GM23338 (cell line): Measurements from ENCODE around the gene ZSWIM3. TPM values are rescaled to one million over a fixed set of nuclear protein-coding genes. Genes with fewer than 3 reads are reported as not detected.

Experiments
- ATAC-seq: fragments of 200-7000 bp; cut with Tn5 transposase; 3 replicates; pipeline ENCODE4 v1.9.1; 2020
- DNase-seq: peaks from one replicate; pipeline ENCODE4 v3.0.0-alpha.2; 2015; ENCODE audit warnings: low spot score
- H2AFZ ChIP-seq: fragments of 200-600 bp; sonication (generic); 2 replicates; pipeline ENCODE4 v1.8.0; 2016; ENCODE audit warnings: antibody characterized with exemption, mild to moderate bottlenecking, moderate library complexity
- H3F3A ChIP-seq: fragments of 200-600 bp; sonication (generic); replicated peaks from 2 replicates; pipeline ENCODE4 v1.8.0; 2017; ENCODE audit warnings: antibody characterized with exemption, mixed run types, low read depth
- H3K27ac ChIP-seq: fragments of 200-600 bp; sonication (generic); 2 replicates; pipeline ENCODE4 v1.6.1; 2016; ENCODE audit warnings: low read depth
- H3K27me3 ChIP-seq: fragments of 200-600 bp; sonication (generic); 2 replicates; pipeline ENCODE4 v1.8.0; 2016; ENCODE audit warnings: mild to moderate bottlenecking, mixed run types, moderate library complexity; ENCODE audit not compliant: insufficient read depth
- H3K36me3 ChIP-seq: fragments of 200-600 bp; sonication (generic); 2 replicates; pipeline ENCODE4 v1.8.0; 2016; ENCODE audit warnings: mild to moderate bottlenecking; ENCODE audit not compliant: insufficient read depth
- H3K4me1 ChIP-seq: fragments of 200-600 bp; sonication (generic); 2 replicates; pipeline ENCODE4 v1.8.0; 2016; ENCODE audit warnings: mild to moderate bottlenecking, moderate library complexity; ENCODE audit not compliant: insufficient read depth
- H3K4me2 ChIP-seq: fragments of 200-600 bp; sonication (generic); 2 replicates; pipeline ENCODE4 v1.7.1; 2017; ENCODE audit warnings: mixed run types
- H3K4me3 ChIP-seq: fragments of 200-600 bp; sonication (generic); 2 replicates; pipeline ENCODE4 v1.6.1; 2016; ENCODE audit warnings: mixed run types
- H3K79me2 ChIP-seq: fragments of 200-600 bp; sonication (generic); replicated peaks from 2 replicates; pipeline ENCODE4 v1.8.0; 2017; ENCODE audit warnings: mild to moderate bottlenecking; ENCODE audit not compliant: insufficient read depth
- H3K9me2 ChIP-seq: fragments of 200-600 bp; sonication (generic); 2 replicates; pipeline ENCODE4 v1.8.0; 2017; ENCODE audit not compliant: insufficient read depth
- H4K20me1 ChIP-seq: fragments of 200-600 bp; sonication (generic); replicated peaks from 2 replicates; pipeline ENCODE4 v1.8.0; 2017; ENCODE audit warnings: mild to moderate bottlenecking; ENCODE audit not compliant: insufficient read depth
- H3K27ac Mint-ChIP-seq: 2 replicates; pipeline ENCODE4 v1.8.0; 2020; ENCODE audit warnings: inconsistent platforms, mild to moderate bottlenecking, moderate library complexity, mixed read lengths
- H3K27me3 Mint-ChIP-seq: 3 replicates; pipeline ENCODE4 v1.8.0; 2022; ENCODE audit warnings: low read depth, mild to moderate bottlenecking, moderate library complexity, mixed read lengths, inconsistent platforms; ENCODE audit not compliant: insufficient read depth, poor library complexity
- H3K36me3 Mint-ChIP-seq: 3 replicates; pipeline ENCODE4 v1.8.0; 2021; ENCODE audit warnings: low read depth, mild to moderate bottlenecking, inconsistent platforms, moderate library complexity, mixed read lengths
- H3K4me1 Mint-ChIP-seq: 3 replicates; pipeline ENCODE4 v1.8.0; 2020; ENCODE audit warnings: mild to moderate bottlenecking, inconsistent platforms, mixed read lengths
- H3K4me3 Mint-ChIP-seq: 3 replicates; pipeline ENCODE4 v1.8.0; 2021; ENCODE audit warnings: moderate library complexity, mild to moderate bottlenecking, inconsistent platforms, mixed read lengths
- H3K9me3 Mint-ChIP-seq: 3 replicates; pipeline ENCODE4 v1.8.0; 2020; ENCODE audit warnings: moderate library complexity, mild to moderate bottlenecking, inconsistent platforms, mixed read lengths
- CREB1 ChIP-seq: fragments of 250-450 bp; sonication (Bioruptor Pico); IDR thresholded peaks from 2 replicates; pipeline ENCODE4 v1.5.0; 2020; ENCODE audit warnings: low read depth, mild to moderate bottlenecking, moderate library complexity
- CTCF ChIP-seq, 2 experiments: fragments of 200-600 bp in 1 of 2; sonication (generic) in 1 of 2; conservative IDR thresholded peaks; 2 replicates each; pipeline versions ENCODE4 v1.5.1 to v1.6.1; 2016 to 2017; ENCODE audit warnings: antibody characterized with exemption in 2 of 2, low read depth in 2 of 2, mild to moderate bottlenecking in 2 of 2, moderate library complexity in 1 of 2
- ETS1 ChIP-seq: IDR thresholded peaks from 2 replicates; pipeline ENCODE4 v1.6.1; 2016; ENCODE audit warnings: antibody characterized with exemption
- NANOG ChIP-seq: IDR thresholded peaks from 2 replicates; pipeline ENCODE4 v1.6.1; 2016; ENCODE audit warnings: antibody characterized with exemption, borderline replicate concordance
- REST ChIP-seq: IDR thresholded peaks from one replicate; pipeline ENCODE4 v1.6.1; 2018; ENCODE audit warnings: antibody characterized with exemption; ENCODE audit not compliant: unreplicated experiment
- ZNF462 ChIP-seq: fragments of 250-450 bp; sonication (Bioruptor Pico); IDR thresholded peaks from 2 replicates; pipeline ENCODE4 v1.5.0; 2020; ENCODE audit warnings: mild to moderate bottlenecking, moderate library complexity
- polyA plus RNA-seq: library from polyadenylated mRNA; unstranded; fragments of >200 nt; fragmentation: Nextera tagmentation; extraction: Ambion mirVana; gene quantifications from 2 replicates; pipeline ENCODE4 v1.2.1, GENCODE V29; 2016
- total RNA-seq: library from RNA; depleted of rRNA; stranded (reverse); fragments of >200 nt; shearing (Covaris generic); gene quantifications from 2 replicates; pipeline ENCODE4 v1.2.3, GENCODE V29; 2014

The ZSWIM3 gene
- total and polyA plus RNA-seq, 2 experiments from 2014 or later, result 2.0 to 8.2 TPM

GRCh38 chr20:45902199-45902701, 44.8 kb downstream of the ZSWIM3 start (continued):
- TF ChIP-seq ZNF462 (CRISPR knock-in tag) (no peak), ETS1 (no peak), NANOG (no peak), CREB1 (CRISPR knock-in tag) (no peak)

GRCh38 chr20:45904583-45905504, 47.4 kb downstream of the ZSWIM3 start:
- H3K27ac Mint-ChIP-seq, result no peak overlapping the region
- no peak overlapping the region for H3K4me3 Mint-ChIP-seq
- Histone ChIP-seq H3K27ac (no peak overlapping the region), H3K4me3 (no peak overlapping the region), H3K9me2 (no peaks in the 10 kb centered on the region), H3K27me3 (no peaks in the 10 kb centered on the region), H2AFZ (no peak overlapping the region), H3F3A (0 out of 2 replicates have a peak, but pooled peaks cover 5% of the 10 kb centered on the region), H3K4me1 (no peaks in the 10 kb centered on the region; the same call in 1 of the 2 replicates), H3K79me2 (peaks cover 6% of the 10 kb centered on the region), H3K4me2 (no peak overlapping the region), H4K20me1 (peaks cover 25% of the 10 kb centered on the region), H3K36me3 (peaks cover 23% of the 10 kb centered on the region)
- peaks cover 25% of the 10 kb centered on the region for H3K27me3 Mint-ChIP-seq
- peaks cover 6% of the 10 kb centered on the region; the same call in 2 of the 3 replicates for H3K4me1 Mint-ChIP-seq
- H3K9me3 Mint-ChIP-seq, result no peaks in the 10 kb centered on the region; the same call in 2 of the 3 replicates
- ATAC-seq, result peak; percentile 41; the same call in 2 of the 3 replicates
- H3K36me3 Mint-ChIP-seq, result peaks cover 84% of the 10 kb centered on the region
- no peak for DNase-seq
- TF ChIP-seq CTCF (conservative IDR thresholded peaks at IDR 0.05; ENCODE audit: low read depth in 2 of 2), result no peak
- no peak for TF ChIP-seq REST
